Thoracic aorta (tissue), 2 donors: ENCODE measurements around the gene RAB3GAP2. TPM values are rescaled to one million over a fixed set of nuclear protein-coding genes. Genes with fewer than 3 reads are reported as not detected.

Experiments
- ATAC-seq: fragments of 150-250 bp; one replicate; pipeline ENCODE4 v1.8.0; 2017; ENCODE audit warnings: low read depth; ENCODE audit not compliant: insufficient number of reproducible peaks, low FRiP score
- DNase-seq: peaks from one replicate; pipeline ENCODE4 v3.0.0-alpha.2; 2020; ENCODE audit warnings: low spot score
- H3K27ac ChIP-seq, 2 donors: fragments of 200-600 bp; sonication (generic); 1 replicate in 1 of 2; 2 replicates in 1 of 2; pipeline ENCODE4 v1.5.1; 2016; ENCODE audit warnings: mild to moderate bottlenecking in 2 of 2, moderate library complexity in 2 of 2
- H3K27me3 ChIP-seq: fragments of 200-600 bp; sonication (generic); replicated peaks from 2 replicates; pipeline ENCODE4 v1.6.0; 2016; ENCODE audit warnings: mild to moderate bottlenecking; ENCODE audit not compliant: insufficient read depth
- H3K36me3 ChIP-seq: fragments of 200-600 bp; sonication (generic); one replicate; pipeline ENCODE4 v1.5.1; 2016
- H3K4me1 ChIP-seq, 2 donors: fragments of 200-600 bp; sonication (generic); 1 replicate in 1 of 2; 2 replicates in 1 of 2; pipeline versions ENCODE4 v1.5.1 to v1.6.0; 2016; ENCODE audit warnings: low read depth in 2 of 2, mild to moderate bottlenecking in 1 of 2; ENCODE audit not compliant: control insufficient read depth in 1 of 2
- H3K4me3 ChIP-seq: fragments of 200-600 bp; sonication (generic); 2 replicates; pipeline ENCODE4 v1.5.1; 2016; ENCODE audit warnings: mild to moderate bottlenecking
- H3K9me3 ChIP-seq: fragments of 200-600 bp; sonication (generic); 2 replicates; pipeline ENCODE4 v1.5.1; 2016
- total RNA-seq, 2 donors: library from RNA; depleted of rRNA; stranded (reverse); fragments of >200 nt; gene quantifications; one replicate each; pipeline versions ENCODE4 v1.1.0 to v1.2.3, GENCODE V29; 2016
- TF ChIP-seq, protein P1 (sequence below): fragments of 200-600 bp; sonication (generic); IDR thresholded peaks from one replicate; pipeline ENCODE4 v1.5.1; 2019; ENCODE audit warnings: antibody characterized with exemption

The RAB3GAP2 gene
- total RNA-seq, 2 donors from 2014 or later, result 22.5 to 37.9 TPM

GRCh38 chr1:220186752-220187151 lies 85.5 kb downstream of the RAB3GAP2 start:
- peaks cover 16% of the 10 kb centered on the region for H3K36me3 ChIP-seq
- peaks cover 3 to 6% of the 10 kb centered on the region in 2 donors for H3K4me1 ChIP-seq
- H3K27ac ChIP-seq, result no peak overlapping the region
- ATAC-seq, result no peak
- TF ChIP-seq, protein P1, sequence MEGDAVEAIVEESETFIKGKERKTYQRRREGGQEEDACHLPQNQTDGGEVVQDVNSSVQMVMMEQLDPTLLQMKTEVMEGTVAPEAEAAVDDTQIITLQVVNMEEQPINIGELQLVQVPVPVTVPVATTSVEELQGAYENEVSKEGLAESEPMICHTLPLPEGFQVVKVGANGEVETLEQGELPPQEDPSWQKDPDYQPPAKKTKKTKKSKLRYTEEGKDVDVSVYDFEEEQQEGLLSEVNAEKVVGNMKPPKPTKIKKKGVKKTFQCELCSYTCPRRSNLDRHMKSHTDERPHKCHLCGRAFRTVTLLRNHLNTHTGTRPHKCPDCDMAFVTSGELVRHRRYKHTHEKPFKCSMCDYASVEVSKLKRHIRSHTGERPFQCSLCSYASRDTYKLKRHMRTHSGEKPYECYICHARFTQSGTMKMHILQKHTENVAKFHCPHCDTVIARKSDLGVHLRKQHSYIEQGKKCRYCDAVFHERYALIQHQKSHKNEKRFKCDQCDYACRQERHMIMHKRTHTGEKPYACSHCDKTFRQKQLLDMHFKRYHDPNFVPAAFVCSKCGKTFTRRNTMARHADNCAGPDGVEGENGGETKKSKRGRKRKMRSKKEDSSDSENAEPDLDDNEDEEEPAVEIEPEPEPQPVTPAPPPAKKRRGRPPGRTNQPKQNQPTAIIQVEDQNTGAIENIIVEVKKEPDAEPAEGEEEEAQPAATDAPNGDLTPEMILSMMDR, result no peak
- H3K9me3 ChIP-seq, result no peaks in the 10 kb centered on the region
- H3K4me3 ChIP-seq, result no peak overlapping the region
- DNase-seq, result no peak
- no peaks in the 10 kb centered on the region for H3K27me3 ChIP-seq

DNA sequence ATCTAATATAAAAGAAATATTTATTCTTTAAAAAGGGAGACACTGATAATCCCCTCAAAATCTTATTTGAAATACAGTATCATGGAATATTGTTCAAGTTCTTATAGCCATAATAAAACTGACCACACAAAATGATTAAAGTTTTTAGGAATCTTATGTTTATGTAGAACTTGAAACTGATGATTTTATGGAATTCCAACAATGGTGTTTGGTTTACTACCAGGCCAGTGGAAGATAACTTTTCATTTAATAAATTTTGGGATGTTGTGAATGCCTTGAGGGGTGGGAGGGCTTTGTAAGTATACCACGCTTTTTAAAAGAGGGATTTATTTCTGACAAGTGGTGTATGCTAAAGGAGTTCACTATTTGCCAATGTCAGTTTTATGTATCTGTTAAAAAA lies 87.7 kb downstream of the RAB3GAP2 start:
- peaks cover 14% of the 10 kb centered on the region for H3K36me3 ChIP-seq
- TF ChIP-seq, protein P1, result no peak
- no peak for ATAC-seq

GRCh38 chr1:220182656-220183055 lies 89.6 kb downstream of the RAB3GAP2 start:
- H3K4me1 ChIP-seq, result peaks cover 3 to 6% of the 10 kb centered on the region in 2 donors
- H3K9me3 ChIP-seq, result no peaks in the 10 kb centered on the region
- peaks cover 10% of the 10 kb centered on the region for H3K36me3 ChIP-seq
- ATAC-seq (no peak), DNase-seq (no peak)
- H3K4me3 ChIP-seq, result no peak overlapping the region
- no peak overlapping the region for H3K27ac ChIP-seq
- no peaks in the 10 kb centered on the region for H3K27me3 ChIP-seq
- TF ChIP-seq, protein P1, result no peak

More for the DNA sequence above, 87.7 kb downstream of the RAB3GAP2 start:
- H3K27me3 ChIP-seq, result no peaks in the 10 kb centered on the region
- no peak for DNase-seq
- H3K4me1 ChIP-seq, result peaks cover 3 to 6% of the 10 kb centered on the region in 2 donors
- H3K9me3 ChIP-seq, result no peaks in the 10 kb centered on the region
- H3K4me3 ChIP-seq, result no peak overlapping the region
- no peak overlapping the region for H3K27ac ChIP-seq

DNA sequence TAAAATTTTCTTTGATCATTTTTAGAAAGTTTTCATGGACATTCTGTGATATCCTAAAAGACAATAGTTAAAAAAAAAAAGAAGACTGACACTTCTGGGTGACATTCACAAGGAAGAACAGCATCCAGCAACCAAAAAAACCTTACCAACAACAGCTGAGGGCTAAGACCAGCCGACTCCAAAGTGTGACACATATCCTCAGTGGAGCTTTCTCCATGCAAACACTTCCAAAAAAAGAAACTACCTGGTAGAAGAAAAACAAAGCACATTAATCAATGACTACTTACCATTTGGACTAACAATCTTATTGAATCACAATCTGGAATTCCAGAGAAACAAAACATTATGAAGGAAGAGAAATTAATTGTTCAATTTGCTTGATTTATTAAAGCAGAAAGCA lies 90.1 kb downstream of the RAB3GAP2 start:
- peaks cover 3 to 6% of the 10 kb centered on the region in 2 donors for H3K4me1 ChIP-seq
- ATAC-seq (no peak), DNase-seq (no peak)
- TF ChIP-seq, protein P1, result no peak
- no peaks in the 10 kb centered on the region for H3K9me3 ChIP-seq
- no peak overlapping the region for H3K4me3 ChIP-seq
- peaks cover 11% of the 10 kb centered on the region for H3K36me3 ChIP-seq
- H3K27ac ChIP-seq, result no peak overlapping the region
- H3K27me3 ChIP-seq, result no peaks in the 10 kb centered on the region

DNA sequence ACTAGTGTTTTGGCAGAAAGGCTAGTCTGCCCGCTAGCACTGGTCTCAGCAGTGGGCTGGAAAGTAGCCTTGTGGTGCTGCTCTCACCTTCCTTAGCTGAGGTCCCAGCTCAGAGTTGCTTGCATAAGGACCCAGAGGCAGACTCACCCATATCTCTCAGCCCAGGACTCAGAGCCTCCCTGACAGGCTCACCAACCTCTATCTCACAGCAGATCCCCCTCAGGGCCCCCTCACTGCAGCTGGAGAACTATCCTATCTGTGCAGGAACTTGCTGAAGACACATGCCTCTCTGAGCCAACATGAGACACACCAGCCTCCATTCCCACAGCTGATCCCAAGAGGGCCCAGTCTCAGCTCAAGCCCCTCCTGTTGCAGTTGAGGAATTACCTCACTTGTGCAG lies 95.7 kb downstream of the RAB3GAP2 start:
- Histone ChIP-seq H3K27ac (no peak overlapping the region), H3K4me1 (no peaks in the 10 kb centered on the region), H3K27me3 (no peaks in the 10 kb centered on the region), H3K4me3 (no peak overlapping the region), H3K9me3 (no peaks in the 10 kb centered on the region), H3K36me3 (peaks cover 15% of the 10 kb centered on the region)
- ATAC-seq, result no peak
- TF ChIP-seq, protein P1, result no peak
- DNase-seq, result no peak
